H1 (cell line): ENCODE measurements around the gene ADARB2. TPM values are rescaled to one million over a fixed set of nuclear protein-coding genes. Genes with fewer than 3 reads are reported as not detected.

Source experiments
- CTCF ChIA-PET: fragments of 300-600 bp; sonication (Branson Sonifier 250); formaldehyde crosslinking; loops from one replicate; lab custom pipeline; 2021; ENCODE audit not compliant: partially characterized antibody; lab: Charles Lee
- POLR2A ChIA-PET: fragments of 300-600 bp; sonication (Branson Sonifier 250); formaldehyde crosslinking; loops from one replicate; lab custom pipeline; 2021; ENCODE audit warnings: inconsistent platforms; ENCODE audit not compliant: partially characterized antibody; lab: Charles Lee
- DNase-seq, 2 experiments: peaks; one replicate each; pipeline versions ENCODE4 v3.0.0 to v3.0.0-alpha.2; 2010 to 2022; ENCODE audit warnings: low spot score in 2 of 2, low read depth in 1 of 2, mixed read lengths in 1 of 2
- FAIRE-seq: peaks from 2 replicates; lab custom pipeline; 2011; peaks lifted over from hg19 to GRCh38; lab: Jason Lieb, UNC
- H2AFZ ChIP-seq: 2 replicates; pipeline ENCODE4 v1.8.1; 2012; ENCODE audit warnings: low read length, inconsistent platforms
- H2AK5ac ChIP-seq: 2 replicates; pipeline ENCODE4 v1.6.1; 2013; ENCODE audit warnings: low read depth, low read length
- H2BK120ac ChIP-seq: replicated peaks from 2 replicates; pipeline ENCODE3; 2013; ENCODE audit warnings: low read depth, low read length, inconsistent platforms
- H2BK12ac ChIP-seq: 2 replicates; pipeline ENCODE4 v1.6.1; 2013; ENCODE audit warnings: low read depth, low read length
- H2BK15ac ChIP-seq: 2 replicates; pipeline ENCODE4 v1.6.1; 2013; ENCODE audit warnings: low read length
- H2BK20ac ChIP-seq: 2 replicates; pipeline ENCODE4 v1.6.1; 2013; ENCODE audit warnings: low read length
- H2BK5ac ChIP-seq: 2 replicates; pipeline ENCODE4 v1.6.1; 2013; ENCODE audit warnings: low read depth, low read length
- H3K14ac ChIP-seq: 2 replicates; pipeline ENCODE4 v1.6.1; 2013; ENCODE audit warnings: inconsistent platforms; ENCODE audit not compliant: insufficient read length
- H3K18ac ChIP-seq: 2 replicates; pipeline ENCODE4 v1.6.1; 2013; ENCODE audit warnings: low read length; ENCODE audit errors: extremely low read depth
- H3K23ac ChIP-seq: 2 replicates; pipeline ENCODE4 v1.6.1; 2013; ENCODE audit warnings: inconsistent platforms; ENCODE audit not compliant: insufficient read length
- H3K23me2 ChIP-seq: 2 replicates; pipeline ENCODE4 v1.6.1; 2013; ENCODE audit warnings: low read depth, low read length
- H3K27ac ChIP-seq: 2 replicates; pipeline ENCODE4 v1.6.1; 2011; ENCODE audit warnings: low read depth, low read length, inconsistent platforms
- H3K27me3 ChIP-seq, 4 experiments: replicated peaks in 1 of 4; 1 replicate in 1 of 4; 2 replicates in 3 of 4; pipeline versions ENCODE4 v1.6.1 to v1.8.1; 2011 to 2013; ENCODE audit warnings: low read length in 3 of 4, mild to moderate bottlenecking in 3 of 4, inconsistent platforms in 2 of 4, mixed read lengths in 2 of 4, moderate library complexity in 1 of 4; ENCODE audit not compliant: control insufficient read depth in 3 of 4, insufficient read depth in 3 of 4; ENCODE audit errors: extremely low read depth in 1 of 4
- H3K36me3 ChIP-seq, 4 experiments: 2 replicates each; pipeline versions ENCODE4 v1.6.1 to v1.8.1; 2011 to 2013; ENCODE audit warnings: mild to moderate bottlenecking in 4 of 4, low read length in 3 of 4, moderate library complexity in 2 of 4, control low read depth in 1 of 4, inconsistent platforms in 1 of 4; ENCODE audit not compliant: insufficient read depth in 4 of 4, control insufficient read depth in 2 of 4
- H3K4ac ChIP-seq: replicated peaks from 2 replicates; pipeline ENCODE3; 2013; ENCODE audit warnings: low read length, low read depth, mixed read lengths, inconsistent platforms; ENCODE audit not compliant: insufficient read length
- H3K4me1 ChIP-seq, 4 experiments: replicated peaks in 1 of 4; 1 replicate in 1 of 4; 2 replicates in 3 of 4; pipeline versions ENCODE4 v1.6.1 to v1.8.1; 2011 to 2013; ENCODE audit warnings: low read length in 3 of 4, inconsistent platforms in 2 of 4, mixed read lengths in 1 of 4; ENCODE audit not compliant: insufficient read depth in 4 of 4, control insufficient read depth in 3 of 4
- H3K4me2 ChIP-seq, 2 experiments: 2 replicates each; pipeline versions ENCODE4 v1.6.1 to v1.8.1; 2011 to 2013; ENCODE audit warnings: low read depth in 2 of 2, low read length in 2 of 2, control low read depth in 1 of 2, inconsistent platforms in 1 of 2, mild to moderate bottlenecking in 1 of 2; ENCODE audit not compliant: insufficient read depth in 1 of 2
- H3K4me3 ChIP-seq, 4 experiments: fragments of 200-600, 300-600 bp in 1 of 4; sonication (generic), shearing (Covaris generic), sonication (Bioruptor Twin) in 1 of 4; 2 replicates each; pipeline versions ENCODE4 v1.5.1 to v1.8.1; 2011 to 2016; ENCODE audit warnings: low read length in 4 of 4, low read depth in 3 of 4, control low read depth in 2 of 4, inconsistent platforms in 2 of 4, mild to moderate bottlenecking in 2 of 4, mixed read lengths in 1 of 4, moderate library complexity in 1 of 4; ENCODE audit not compliant: insufficient read depth in 2 of 4; ENCODE audit errors: extremely low read depth in 1 of 4
- H3K56ac ChIP-seq: replicated peaks from 2 replicates; pipeline ENCODE3; 2013; ENCODE audit warnings: low read depth, mild to moderate bottlenecking, mixed read lengths, low read length, inconsistent platforms; ENCODE audit not compliant: insufficient read length
- H3K79me1 ChIP-seq: 2 replicates; pipeline ENCODE4 v1.6.1; 2013; ENCODE audit warnings: low read depth, low read length, control low read depth
- H3K79me2 ChIP-seq, 2 experiments: 2 replicates each; pipeline versions ENCODE4 v1.6.1 to v1.8.1; 2012 to 2013; ENCODE audit warnings: low read length in 2 of 2, mild to moderate bottlenecking in 2 of 2, inconsistent platforms in 1 of 2; ENCODE audit not compliant: insufficient read depth in 2 of 2, control insufficient read depth in 1 of 2
- H3K9ac ChIP-seq, 4 experiments: replicated peaks in 1 of 4; 1 replicate in 1 of 4; 2 replicates in 3 of 4; pipeline versions ENCODE4 v1.6.1 to v1.8.1; 2011 to 2013; ENCODE audit warnings: low read depth in 3 of 4, low read length in 3 of 4, control low read depth in 2 of 4, mild to moderate bottlenecking in 2 of 4, moderate library complexity in 2 of 4, inconsistent platforms in 1 of 4; ENCODE audit errors: extremely low read depth in 1 of 4
- H3K9me3 ChIP-seq, 2 experiments: 2 replicates each; pipeline versions ENCODE4 v1.6.1 to v1.8.1; 2012 to 2013; ENCODE audit warnings: mild to moderate bottlenecking in 2 of 2, moderate library complexity in 2 of 2, control low read depth in 1 of 2, inconsistent platforms in 1 of 2, low read depth in 1 of 2, low read length in 1 of 2, mixed read lengths in 1 of 2; ENCODE audit not compliant: insufficient read depth in 2 of 2
- H4K20me1 ChIP-seq, 2 experiments: replicated peaks in 1 of 2; 2 replicates each; pipeline versions ENCODE3 to v1.8.1; 2011 to 2013; ENCODE audit warnings: inconsistent platforms in 2 of 2, low read length in 2 of 2, mild to moderate bottlenecking in 1 of 2; ENCODE audit not compliant: insufficient read depth in 2 of 2, control insufficient read depth in 1 of 2
- H4K5ac ChIP-seq: 2 replicates; pipeline ENCODE4 v1.6.1; 2013; ENCODE audit warnings: low read length, low read depth, mixed read lengths, inconsistent platforms; ENCODE audit not compliant: insufficient read length
- H4K8ac ChIP-seq: 2 replicates; pipeline ENCODE4 v1.8.0; 2013; ENCODE audit warnings: mild to moderate bottlenecking, moderate library complexity, low read length, inconsistent platforms; ENCODE audit not compliant: insufficient read depth; ENCODE audit errors: extremely low read depth
- H4K91ac ChIP-seq: replicated peaks from 2 replicates; pipeline ENCODE3; 2013; ENCODE audit warnings: low read length, mixed read lengths, inconsistent platforms; ENCODE audit not compliant: insufficient read length
- CHD2 ChIP-seq: IDR thresholded peaks from 2 replicates; pipeline ENCODE4 v1.6.1; 2012; ENCODE audit warnings: low read length, improper control_type of control experiment
- POLR2AphosphoS5 ChIP-seq: IDR thresholded peaks from 2 replicates; pipeline ENCODE4 v1.6.1; 2011; ENCODE audit warnings: low read depth, low read length
- POU5F1 ChIP-seq: IDR thresholded peaks from 2 replicates; pipeline ENCODE4 v1.6.1; 2011; ENCODE audit warnings: low read depth, mild to moderate bottlenecking, low read length, moderate library complexity
- RFX5 ChIP-seq: IDR thresholded peaks from 2 replicates; pipeline ENCODE4 v1.6.1; 2011; ENCODE audit warnings: low read depth, low read length, improper control_type of control experiment, borderline replicate concordance
- RNF2 ChIP-seq: fragments of 200-900, 300-1000 bp; sonication (generic); IDR thresholded peaks from 2 replicates; pipeline ENCODE4 v1.7.1; 2016; ENCODE audit warnings: borderline replicate concordance, low read depth, mild to moderate bottlenecking, antibody characterized with exemption, low read length; ENCODE audit not compliant: poor library complexity, severe bottlenecking; ENCODE audit errors: missing control alignments
- RXRA ChIP-seq: IDR thresholded peaks from 2 replicates; pipeline ENCODE4 v1.6.1; 2011; ENCODE audit warnings: low read depth, mild to moderate bottlenecking, low read length, moderate library complexity; ENCODE audit not compliant: insufficient read depth
- SP1 ChIP-seq: IDR thresholded peaks from 2 replicates; pipeline ENCODE4 v1.6.1; 2011; ENCODE audit warnings: low read depth, low read length
- SUZ12 ChIP-seq: fragments of 200-600 bp; sonication (generic); IDR thresholded peaks from 2 replicates; pipeline ENCODE4 v1.6.1; 2012; ENCODE audit warnings: mild to moderate bottlenecking, inconsistent platforms, low read length, moderate library complexity, mixed read lengths
- TEAD4 ChIP-seq: IDR thresholded peaks from 2 replicates; pipeline ENCODE4 v1.6.1; 2012; ENCODE audit warnings: low read depth, low read length, inconsistent platforms, mixed read lengths
- ZNF274 ChIP-seq: IDR thresholded peaks from 2 replicates; pipeline ENCODE4 v1.7.0; 2012; ENCODE audit warnings: low read length, borderline replicate concordance; ENCODE audit errors: extremely low read depth
- WGBS, 2 experiments: shearing (Covaris generic) in 1 of 2; methylation state at CpG; one replicate each; pipeline versions ENCODE4 v1.1.6 to v1.1.7; 2013 to 2015; ENCODE audit warnings: low lambda C conversion rate in 2 of 2, mixed read lengths in 2 of 2, inconsistent platforms in 1 of 2, low coverage in 1 of 2, missing lambda C conversion rate in 1 of 2; ENCODE audit not compliant: insufficient replicate concordance in 2 of 2, insufficient coverage in 1 of 2, insufficient read length in 1 of 2; ENCODE audit errors: extremely low coverage in 1 of 2, missing lambda C conversion rate in 1 of 2; 5-methylcytosine and 5-hydroxymethylcytosine counted together
- polyA plus RNA-seq, 7 experiments: library from polyadenylated mRNA; depleted of rRNA in 3 of 7; stranded (reverse) in 5 of 7; unstranded in 2 of 7; fragments of >200 nt in 5 of 7; fragments of 200-250 nt in 2 of 7; gene quantifications; 1 replicate in 5 of 7; 2 replicates in 1 of 7; 4 replicates in 1 of 7; pipeline versions ENCODE4 v1.2.1 to v1.2.3, GENCODE V29; 2011 to 2013; ENCODE audit warnings: missing spikeins in 2 of 7, mixed read lengths in 2 of 7
- total RNA-seq: library from RNA; stranded (reverse); fragmentation: NEBNext Ultra II Directional; extraction: Animal tissue kit (Norgen Biotek cat#: 25700); gene quantifications from 2 replicates; pipeline ENCODE4 v1.2.1, GENCODE V29; 2021

Gene ADARB2
- total and polyA plus RNA-seq, 2 of the 8 experiments (the other 6 are each of a cell fraction or from before 2014, with no cell fraction given) = 2.2 to 2.8 TPM

GRCh38 chr10:1472178-1472958 is 265.0 kb downstream of the ADARB2 start:
- Histone ChIP-seq H3K9me3 (peaks cover 6 to 11% of the 10 kb centered on the region in 2 experiments; a peak in 3 of 4 replicates), H2AFZ (no peak overlapping the region), H2BK12ac (peak overlapping the region; percentile 60; the same call in 1 of the 2 replicates), H2AK5ac (no peak overlapping the region; the same call in 1 of the 2 replicates), H3K79me2 (no peaks in the 10 kb centered on the region), H2BK20ac (no peak overlapping the region), H3K79me1 (no peaks in the 10 kb centered on the region), H3K18ac (no peak overlapping the region), H4K91ac (no peak overlapping the region), H3K27ac (no peak overlapping the region), H4K20me1 (peaks cover 0 to 5% of the 10 kb centered on the region in 2 experiments), H3K14ac (no peak overlapping the region), H3K23me2 (no peaks in the 10 kb centered on the region), H3K23ac (no peak overlapping the region), H2BK15ac (no peak overlapping the region), H3K4ac (no peak overlapping the region), H2BK120ac (no peak overlapping the region), H4K5ac (no peak overlapping the region), H3K4me2 (no peak overlapping the region), H4K8ac (no peak overlapping the region), H3K27me3 (no peaks in the 10 kb centered on the region; a peak in 1 of 7 replicates), H2BK5ac (no peak overlapping the region), H3K4me1 (peaks cover 0 to 6% (median 3%) of the 10 kb centered on the region in 4 experiments; a peak in 6 of 7 replicates), H3K56ac (no peak overlapping the region), H3K36me3 (no peaks in the 10 kb centered on the region; a peak in 1 of 8 replicates), H3K4me3 (no peak overlapping the region), H3K9ac (no peak overlapping the region)
- DNase-seq = no peak
- POLR2A ChIA-PET = no interaction called here
- CTCF ChIA-PET = interaction anchor here (1.3 kb wide), 1 partner anchor 15 kb away, joined by 3 read pairs; no protein-coding TSS in a partner anchor
- 93% methylated on average over 20 of the region's 21 CpGs; no CpG with 5 or more reads in 1 of the 2 experiments for WGBS, 2 experiments
- TF ChIP-seq CHD2 = no peak
- no peak for TF ChIP-seq RXRA
- TF ChIP-seq POLR2AphosphoS5 = no peak
- TF ChIP-seq TEAD4 = no peak
- TF ChIP-seq ZNF274 = no peak
- no peak for TF ChIP-seq RFX5
- no peak for TF ChIP-seq POU5F1
- TF ChIP-seq RNF2 = no peak
- TF ChIP-seq SUZ12 = no peak
- no peak for TF ChIP-seq SP1
- FAIRE-seq = no peak
